ENCODE measurements around the gene ZDHHC5.

Gene ZDHHC5, protein sequence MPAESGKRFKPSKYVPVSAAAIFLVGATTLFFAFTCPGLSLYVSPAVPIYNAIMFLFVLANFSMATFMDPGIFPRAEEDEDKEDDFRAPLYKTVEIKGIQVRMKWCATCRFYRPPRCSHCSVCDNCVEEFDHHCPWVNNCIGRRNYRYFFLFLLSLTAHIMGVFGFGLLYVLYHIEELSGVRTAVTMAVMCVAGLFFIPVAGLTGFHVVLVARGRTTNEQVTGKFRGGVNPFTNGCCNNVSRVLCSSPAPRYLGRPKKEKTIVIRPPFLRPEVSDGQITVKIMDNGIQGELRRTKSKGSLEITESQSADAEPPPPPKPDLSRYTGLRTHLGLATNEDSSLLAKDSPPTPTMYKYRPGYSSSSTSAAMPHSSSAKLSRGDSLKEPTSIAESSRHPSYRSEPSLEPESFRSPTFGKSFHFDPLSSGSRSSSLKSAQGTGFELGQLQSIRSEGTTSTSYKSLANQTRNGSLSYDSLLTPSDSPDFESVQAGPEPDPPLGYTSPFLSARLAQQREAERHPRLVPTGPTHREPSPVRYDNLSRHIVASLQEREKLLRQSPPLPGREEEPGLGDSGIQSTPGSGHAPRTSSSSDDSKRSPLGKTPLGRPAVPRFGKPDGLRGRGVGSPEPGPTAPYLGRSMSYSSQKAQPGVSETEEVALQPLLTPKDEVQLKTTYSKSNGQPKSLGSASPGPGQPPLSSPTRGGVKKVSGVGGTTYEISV

DNA sequence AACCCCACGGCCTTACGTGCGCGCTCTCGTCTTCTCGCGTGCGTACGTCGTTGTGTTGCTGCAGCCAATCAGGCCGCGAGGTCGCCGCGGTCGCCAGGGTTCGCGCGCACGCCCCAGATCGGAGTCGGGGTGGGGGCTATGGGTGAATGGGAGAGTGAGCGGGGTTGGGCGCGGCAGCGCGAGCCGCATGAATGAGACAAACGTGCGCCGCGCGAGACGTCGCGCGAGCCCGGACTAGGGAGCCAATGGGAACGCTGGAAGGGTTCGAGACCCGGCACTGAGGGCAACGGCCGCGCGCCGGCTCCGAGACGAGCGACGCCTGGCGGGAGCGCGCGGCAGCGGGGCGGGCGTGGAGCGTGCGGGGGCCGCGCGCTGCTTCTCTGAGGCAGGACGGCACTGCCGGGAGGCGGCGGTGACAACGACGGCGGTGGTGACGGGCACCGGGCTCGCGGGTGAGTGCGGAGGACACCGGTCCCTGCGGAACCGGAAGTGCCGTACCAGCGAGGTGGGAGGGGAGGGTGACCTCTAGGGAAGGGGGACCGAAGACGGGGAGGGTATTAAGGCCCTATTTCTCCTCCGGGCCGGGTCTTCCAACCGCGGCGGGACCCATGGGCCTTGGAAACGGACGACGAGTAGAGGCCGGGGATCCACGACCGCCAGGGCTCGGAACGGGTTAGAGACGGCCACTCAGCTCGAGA is at the start of gene ZDHHC5:
Gene ZDHHC5 (plus strand): TSS at position 379 of the 698 bp plus-strand sequence. CDS start 4,977 bp downstream, outside the sequence.
- peak; percentile 99 for DNase-seq

DNA sequence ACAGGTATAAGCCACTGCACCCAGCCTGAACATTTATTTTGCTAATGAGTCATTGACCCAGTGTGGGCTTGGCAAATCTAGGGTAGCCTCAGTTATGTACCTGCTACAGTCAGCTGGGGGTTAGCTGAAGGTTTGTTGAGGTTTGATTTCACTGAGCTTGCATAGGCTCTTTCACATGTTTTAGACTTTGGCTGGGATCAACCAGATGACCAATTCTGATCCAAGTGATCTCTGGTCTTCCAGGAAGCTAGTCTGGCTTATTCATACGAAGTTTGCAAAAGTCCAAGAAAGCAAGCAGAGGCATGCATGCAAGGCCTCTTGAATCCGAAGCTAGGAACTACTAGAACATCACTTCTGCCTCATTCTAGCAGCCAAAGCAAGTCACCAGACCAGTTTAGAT is 49.5 kb upstream of the ZDHHC5 start:
- DNase-seq: no peak

DNA sequence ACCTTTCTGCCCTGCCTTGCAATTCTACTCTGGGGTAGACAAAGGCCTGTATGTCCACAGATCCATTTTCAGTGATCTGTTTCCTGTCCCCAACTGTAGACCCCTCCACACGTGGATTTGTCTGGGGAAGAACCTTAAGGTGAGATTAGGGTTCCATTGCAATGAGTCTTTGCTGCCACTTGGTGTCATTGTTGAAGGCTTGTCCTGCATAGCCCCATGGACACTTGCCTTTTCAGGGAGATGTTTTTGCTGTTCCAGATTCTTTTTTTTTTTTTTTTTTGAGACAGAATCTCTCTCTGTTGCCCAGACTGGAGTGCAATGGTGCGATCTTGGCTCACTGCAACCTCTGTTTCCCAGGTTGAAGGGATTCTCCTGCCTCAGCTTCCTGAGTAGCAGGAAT is 48.6 kb upstream of the ZDHHC5 start:
- no peak for DNase-seq

DNA sequence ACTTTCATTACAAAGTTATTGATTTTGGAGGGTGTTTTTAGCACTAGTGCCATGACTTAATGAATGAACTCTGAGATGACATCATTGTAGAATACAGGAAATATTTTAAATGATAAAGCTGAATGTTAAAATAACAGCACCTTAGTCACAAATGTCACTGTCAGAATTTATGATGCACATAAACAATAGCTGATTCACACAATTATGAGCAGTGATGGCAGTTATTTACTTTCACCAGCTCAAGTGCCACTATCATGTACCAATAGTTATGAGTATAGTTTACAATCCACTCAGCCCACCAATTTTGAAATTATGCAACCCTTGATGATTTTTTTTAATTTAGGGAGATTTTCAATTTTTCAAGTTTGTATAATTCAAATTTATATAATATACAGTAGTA is 47.4 kb upstream of the ZDHHC5 start:
- no peak for DNase-seq

DNA sequence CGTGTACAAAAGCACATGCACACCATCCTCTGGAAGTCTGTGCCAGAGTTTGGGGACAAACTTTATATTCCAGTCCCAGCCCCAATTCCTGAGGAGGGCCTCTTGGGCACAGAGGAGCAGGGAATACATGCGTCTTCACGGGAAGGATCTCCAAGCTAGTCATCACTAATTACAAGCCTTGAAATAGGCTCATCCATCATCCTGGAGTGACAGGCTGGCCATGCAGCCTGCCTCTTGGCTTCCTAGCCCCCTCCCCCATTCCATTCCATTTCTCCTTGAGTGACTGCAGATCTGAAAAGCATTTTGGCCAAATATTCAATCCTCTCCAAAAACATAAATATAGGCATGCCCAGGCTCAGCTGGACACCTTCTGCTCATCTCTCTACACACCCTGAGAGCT is 45.7 kb upstream of the ZDHHC5 start:
- DNase-seq: no peak

DNA sequence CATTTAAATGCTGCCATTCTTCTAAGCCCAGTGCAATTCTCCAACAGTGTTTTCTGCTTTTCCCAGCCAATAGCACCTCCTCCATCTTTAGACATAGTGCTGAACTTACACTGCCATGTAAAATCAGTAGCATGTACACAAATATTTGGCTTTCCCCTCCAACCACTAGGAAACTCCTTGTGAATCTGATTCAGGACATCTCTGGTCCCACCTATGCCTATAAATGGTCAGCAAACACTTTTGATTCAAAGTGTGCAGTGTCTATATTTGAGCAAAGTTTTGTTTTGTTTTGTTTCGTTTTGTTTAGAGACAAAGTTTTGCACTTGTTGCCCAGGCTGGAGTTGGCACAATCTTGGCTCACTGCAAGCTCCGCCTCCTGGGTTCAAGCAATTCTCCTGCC is 43.0 kb upstream of the ZDHHC5 start:
- DNase-seq: no peak

DNA sequence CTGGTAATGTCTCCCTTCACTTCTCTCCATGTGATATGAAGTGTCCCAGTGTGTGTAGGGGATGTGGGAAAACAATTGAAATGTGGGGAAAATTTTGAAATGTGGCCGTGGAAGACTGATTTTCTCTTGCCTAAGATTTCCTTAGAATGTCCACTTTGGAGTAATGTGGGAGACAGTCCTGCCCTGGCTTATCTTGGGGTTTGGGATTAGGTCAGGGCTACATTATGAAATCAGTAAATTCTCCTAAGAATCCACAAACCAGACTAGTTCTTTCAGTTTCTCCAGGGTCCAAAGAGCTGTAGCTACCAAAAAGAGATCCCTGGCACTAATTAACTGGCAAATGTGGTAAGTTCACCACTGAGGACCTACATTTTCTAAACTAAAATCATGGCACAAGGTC is 41.0 kb upstream of the ZDHHC5 start:
- no peak for DNase-seq

DNA sequence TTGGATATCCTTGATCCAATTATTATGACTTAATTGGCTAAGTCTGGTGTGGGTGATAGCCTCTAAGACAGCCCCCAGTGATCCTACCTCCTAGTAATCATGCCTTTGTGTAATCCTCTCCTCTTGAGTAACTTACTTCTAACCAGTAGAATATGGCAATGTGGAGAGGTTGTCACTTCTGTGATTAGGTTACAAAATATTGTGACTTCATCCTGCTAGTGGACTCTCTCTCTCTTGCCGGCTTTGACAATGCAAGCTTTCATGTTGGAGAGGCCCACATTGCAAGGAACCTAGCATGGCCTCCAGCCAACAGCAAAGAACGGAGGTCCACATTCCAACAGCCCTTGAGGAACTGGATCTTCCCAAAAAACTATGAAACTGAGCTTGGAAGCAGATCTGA is 37.7 kb upstream of the ZDHHC5 start:
- no peak for DNase-seq

DNA sequence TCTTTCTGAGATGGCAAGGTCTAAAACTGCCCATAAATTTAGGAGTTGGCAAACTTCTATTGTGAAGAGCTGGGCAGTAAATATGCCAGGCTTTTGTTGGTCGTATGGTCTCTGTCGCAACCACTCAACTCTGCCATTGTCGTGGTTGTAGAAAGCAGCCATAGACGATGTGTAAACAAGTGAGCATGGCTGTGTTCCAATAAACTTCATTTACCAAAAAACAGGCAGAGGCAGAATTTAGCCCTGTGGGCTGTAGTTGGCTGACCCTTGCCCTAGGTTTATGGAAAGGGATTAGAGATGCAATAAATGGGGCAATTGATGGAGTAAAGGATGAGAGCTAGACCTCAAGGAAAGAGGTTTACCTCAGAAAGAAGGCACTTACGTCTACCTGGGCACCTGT is 35.8 kb upstream of the ZDHHC5 start:
- no peak for DNase-seq

DNA sequence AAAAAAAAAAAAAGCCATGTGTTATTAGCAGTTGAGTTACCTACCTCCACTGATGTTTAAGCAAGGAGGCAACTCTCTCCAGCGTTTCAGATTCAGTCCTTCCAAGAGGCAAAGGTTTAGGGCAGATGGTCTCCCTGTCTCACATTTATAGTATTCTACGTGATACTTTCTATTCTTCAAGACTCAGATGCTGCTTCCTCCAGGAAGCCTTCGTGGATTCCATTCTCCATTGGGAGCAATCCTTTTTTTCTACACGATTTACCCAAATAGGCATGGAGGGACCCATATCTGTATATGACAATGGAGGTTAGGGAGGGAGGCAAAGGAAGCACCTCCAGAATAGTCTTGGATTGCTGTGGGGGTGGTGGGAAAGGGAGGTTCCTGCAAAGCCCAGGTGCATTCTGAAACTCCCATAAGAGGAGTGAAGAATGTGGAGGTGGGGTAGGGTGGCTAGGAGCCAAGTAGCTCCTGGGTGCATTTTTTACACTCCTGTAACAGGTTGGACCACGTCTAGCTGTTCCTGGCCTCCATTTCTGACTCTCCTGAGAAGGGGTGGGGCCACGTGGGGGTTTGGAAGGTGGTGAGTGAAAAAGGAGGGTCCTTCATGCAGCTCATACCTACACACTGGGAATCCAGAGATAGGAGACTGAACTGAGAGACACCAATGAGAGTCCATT is 34.4 kb upstream of the ZDHHC5 start:
- DNase-seq: no peak

DNA sequence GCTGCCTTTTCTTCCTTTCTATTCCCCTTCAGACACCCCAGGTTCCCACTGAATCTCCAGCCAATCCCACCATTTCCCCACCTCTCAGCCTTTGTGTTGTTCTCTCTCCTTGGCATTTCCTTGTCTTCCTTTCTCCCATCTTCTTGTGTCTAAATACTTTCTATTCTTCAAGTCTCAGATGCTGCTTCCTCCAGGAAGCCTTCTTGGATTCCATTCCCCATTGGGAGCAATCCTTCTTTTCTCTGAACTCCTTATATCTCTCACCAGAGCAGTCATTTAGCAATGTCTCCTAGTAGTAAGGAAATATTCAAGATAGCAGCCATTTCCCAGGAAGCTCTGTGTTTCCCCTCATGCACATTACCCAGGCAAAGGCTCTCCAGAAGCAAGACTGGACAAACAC is 33.6 kb upstream of the ZDHHC5 start:
- no peak for DNase-seq

DNA sequence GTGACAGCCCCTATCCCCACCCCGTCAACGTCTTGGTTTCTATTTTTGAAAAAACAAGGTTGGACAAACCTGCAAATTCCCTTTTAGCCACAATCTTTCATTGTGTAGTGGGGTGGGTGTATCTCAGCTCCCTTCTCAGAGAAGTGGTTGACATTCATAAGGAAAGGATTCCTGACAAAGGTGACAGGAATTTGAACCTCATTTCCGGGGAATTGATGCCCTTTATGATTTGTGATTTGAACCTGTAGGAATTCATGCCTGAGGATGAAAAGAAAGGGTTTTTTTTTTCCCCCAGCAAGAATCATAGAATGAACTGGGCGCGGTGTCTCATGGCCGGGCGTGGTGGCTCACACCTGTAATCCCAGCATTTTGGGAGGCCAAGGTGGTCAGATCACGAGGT is 32.7 kb upstream of the ZDHHC5 start:
- DNase-seq: no peak

DNA sequence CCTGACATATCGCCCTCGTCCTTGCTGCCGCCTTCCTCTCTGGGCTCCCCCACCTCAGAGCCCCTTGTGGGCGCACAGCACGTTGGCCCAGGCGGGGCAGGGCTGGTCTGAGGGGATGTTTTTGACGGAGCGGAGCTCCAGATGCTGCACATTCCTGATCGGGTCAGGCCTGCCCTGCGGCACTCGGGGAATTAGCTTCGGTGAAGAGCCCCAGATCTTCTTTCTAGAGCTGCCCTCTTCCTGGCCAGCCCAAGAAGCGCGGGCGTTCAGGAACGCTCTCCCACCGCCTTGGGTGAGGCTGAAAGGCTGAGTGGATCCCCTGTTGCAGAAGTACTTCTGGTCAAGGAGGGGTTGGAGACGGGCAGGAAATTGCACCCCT is 30.3 kb upstream of the ZDHHC5 start:
- no peak for DNase-seq

DNA sequence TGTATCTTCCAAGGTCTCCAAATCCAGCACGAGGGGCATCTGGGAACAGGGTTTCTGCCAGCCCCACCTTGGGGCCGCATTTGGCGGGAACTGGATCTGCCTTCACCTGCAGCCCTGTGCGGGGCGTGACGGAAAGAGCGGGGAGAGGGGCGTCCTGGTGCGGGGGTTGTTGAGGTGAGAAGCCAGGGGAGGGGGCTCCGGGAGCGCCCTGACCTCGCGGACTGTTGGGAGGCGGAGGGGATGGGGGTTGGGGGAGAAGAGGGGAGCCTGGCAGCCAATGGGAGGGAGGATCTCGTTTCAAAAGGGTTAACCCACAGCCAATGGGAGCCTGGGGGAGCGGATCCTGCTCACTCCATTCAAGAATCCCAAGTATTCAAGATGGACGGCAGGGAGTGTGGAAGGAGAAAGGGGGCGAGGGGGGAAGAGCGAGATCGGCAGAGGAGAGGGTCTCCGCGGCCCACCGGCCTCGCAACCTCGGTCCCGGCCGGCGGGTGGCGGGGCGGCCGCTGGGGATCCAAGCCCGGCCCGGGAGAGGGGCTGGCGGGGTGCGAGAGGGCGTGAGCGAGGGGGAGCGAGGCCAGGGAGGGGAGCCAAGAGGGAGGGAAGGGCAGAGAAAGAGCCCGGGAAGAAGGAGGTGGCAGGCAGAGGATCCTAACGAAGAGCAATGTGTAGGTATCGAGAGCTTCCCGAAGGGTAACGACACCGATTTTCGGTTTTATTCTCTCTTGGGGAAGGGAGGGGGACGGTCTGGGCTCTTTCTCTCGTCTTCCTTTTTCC is 29.7 kb upstream of the ZDHHC5 start:
- DNase-seq: peak; percentile 84

DNA sequence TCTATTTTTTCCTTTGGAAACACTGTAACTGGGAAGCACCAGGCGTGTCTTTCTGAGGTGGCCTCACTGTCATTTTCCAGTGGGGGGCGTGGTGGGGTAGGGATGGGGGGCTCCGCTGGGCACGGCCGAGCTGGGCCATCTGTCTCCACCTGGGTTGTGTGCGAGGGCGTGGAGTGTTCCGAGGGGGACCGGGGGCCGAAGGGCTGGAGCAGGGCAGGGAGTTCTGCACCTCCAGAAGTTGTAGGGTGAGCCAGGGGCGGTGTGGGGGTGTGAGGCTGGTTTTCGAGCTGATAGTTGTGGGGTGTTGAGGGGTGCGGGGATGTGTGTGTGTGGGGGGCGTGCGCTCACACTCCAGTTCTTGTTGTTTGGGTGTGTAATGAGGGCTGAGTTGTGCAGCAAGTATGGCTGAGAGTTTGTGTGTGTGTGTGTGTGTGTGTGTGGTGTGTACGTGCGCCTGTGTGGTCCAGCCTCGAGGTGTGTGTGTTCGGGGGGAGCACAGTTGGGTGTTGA is 29.0 kb upstream of the ZDHHC5 start:
- no peak for DNase-seq

DNA sequence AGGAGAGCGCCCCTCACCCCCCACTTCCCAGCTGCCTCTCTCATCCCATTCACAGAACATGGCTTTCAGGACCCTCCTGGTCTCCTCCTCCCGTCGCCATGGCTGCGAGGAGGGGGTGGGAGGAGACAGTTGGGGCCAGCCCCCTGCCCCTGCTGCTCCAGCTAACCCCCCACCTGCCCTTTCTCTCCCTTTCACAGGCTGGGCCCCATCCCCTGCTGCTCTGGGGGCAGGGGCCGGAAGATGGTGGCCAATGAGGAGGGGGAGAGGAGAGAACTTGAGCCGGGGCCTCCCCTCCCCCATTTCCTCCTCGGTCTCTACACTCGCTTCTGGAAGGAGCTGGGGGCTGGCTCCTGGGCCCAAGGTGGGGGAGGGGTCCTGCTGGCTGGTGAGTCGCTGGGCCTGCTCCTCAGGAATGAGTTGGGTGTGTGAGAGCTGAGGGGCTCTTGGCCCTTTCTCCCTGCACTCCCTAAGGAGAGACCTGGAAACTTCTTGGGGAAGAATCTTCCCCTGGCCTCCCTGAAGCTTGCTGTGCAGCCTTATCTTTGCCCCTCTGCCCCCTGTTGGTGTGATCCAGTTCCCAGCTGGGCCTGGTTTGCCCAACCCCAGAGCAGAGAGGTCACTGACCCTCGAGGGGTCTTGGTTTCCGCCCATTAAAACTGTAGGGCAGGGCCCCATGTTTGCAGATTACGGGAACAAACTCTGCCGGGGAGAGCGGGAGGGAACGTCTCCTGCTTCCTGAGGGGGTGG is 28.4 kb upstream of the ZDHHC5 start:
- no peak for DNase-seq

DNA sequence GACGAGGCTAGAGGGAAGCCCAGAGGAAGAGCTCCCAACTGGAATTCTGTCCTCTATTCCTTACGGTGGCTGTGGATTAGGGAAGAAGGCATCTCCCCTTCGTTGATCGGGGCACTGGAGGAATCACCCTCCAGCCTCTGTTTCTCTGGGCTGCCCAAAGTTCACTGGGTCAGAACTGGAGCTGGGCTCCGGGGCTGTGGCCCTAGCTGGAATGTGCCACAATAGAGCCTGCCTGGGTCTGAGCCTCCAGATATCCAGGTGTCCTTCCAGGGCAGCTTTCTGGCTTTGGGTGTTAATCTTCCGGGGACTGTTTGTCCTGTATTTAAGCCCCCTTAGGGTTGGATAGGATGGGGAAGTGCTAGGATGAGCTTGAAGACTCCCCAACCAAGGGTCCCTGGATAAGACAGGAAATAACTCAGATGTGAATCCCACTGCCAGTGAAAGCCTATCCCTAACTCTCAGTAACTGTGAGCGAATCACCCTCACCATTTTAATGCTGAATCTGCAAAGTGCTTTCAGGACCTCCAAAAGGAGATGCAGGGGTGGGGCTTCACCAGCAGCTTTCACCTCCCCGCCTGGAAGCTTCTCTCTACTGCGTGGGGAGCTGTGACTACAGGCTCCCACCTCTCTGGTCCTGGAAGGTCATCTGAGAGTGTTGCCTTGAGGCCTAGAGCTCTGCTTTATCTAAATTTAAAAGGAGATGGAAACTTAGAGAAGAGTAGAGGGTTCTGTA is 27.7 kb upstream of the ZDHHC5 start:
- no peak for DNase-seq

DNA sequence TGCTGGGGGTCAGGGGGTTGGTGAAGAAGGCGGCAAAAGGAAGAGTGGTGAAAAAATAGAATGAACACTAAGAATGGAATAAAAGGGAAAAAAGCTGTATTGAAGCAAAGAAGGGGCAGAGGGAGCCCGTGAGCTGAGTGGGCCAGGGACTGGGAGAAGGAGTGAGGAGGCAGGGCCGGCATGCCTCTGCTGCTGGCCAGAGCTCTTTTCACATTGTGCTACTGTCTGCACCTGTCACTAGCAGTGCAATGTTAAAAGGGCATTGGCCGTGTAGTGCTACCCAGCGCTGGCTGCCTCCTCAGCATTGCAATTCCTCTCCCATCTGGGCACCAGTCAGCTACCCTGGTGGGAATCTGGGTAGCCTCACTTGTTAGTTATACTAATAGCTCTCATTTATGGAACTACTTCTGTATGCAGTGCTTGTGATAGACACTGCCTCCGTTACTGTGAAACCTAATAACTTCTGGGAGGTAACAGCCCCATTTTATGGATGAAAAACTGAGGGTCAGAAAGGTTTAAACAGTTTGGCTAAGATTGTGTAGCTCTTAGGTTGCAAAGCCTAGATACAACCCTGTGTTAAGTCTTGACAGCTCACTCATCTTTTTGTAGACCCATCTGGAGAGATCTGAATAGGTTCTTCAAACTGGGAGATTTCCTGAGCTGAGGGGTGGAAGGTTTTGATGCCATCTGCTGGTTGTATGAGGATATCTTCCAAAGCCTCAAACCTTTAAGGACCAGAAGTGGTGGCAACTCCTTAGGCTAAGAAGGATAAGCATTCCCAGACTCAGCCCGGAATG is 26.7 kb upstream of the ZDHHC5 start:
- DNase-seq: peak; percentile 49

DNA sequence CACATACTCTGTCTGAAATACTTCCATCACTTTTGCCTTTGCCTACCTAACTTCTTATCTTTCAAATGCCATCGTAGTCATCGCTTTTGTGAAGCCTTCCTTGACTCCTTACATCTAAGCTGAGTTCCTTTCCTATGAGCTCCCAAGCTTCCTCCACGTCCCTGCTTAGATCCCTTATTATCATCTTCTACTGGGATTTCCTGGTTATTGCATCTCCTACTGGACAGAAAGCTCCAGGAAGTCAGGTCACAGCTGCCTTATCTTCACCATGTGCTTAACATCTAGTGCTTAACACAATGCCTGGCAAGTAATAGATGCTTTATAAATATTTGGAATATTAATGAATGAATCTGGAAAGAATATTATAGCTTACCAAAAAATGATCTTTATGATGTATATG is 24.1 kb upstream of the ZDHHC5 start:
- DNase-seq: no peak

All from NCI-H345 (cell line).